Measurements from ENCODE around the gene CNTNAP2. TPM values are rescaled to one million over a fixed set of nuclear protein-coding genes. Genes with fewer than 3 reads are reported as not detected.

CNTNAP2 gene
- total RNA-seq, 1 experiment from 2014 or later, result 64.5 TPM

DNA sequence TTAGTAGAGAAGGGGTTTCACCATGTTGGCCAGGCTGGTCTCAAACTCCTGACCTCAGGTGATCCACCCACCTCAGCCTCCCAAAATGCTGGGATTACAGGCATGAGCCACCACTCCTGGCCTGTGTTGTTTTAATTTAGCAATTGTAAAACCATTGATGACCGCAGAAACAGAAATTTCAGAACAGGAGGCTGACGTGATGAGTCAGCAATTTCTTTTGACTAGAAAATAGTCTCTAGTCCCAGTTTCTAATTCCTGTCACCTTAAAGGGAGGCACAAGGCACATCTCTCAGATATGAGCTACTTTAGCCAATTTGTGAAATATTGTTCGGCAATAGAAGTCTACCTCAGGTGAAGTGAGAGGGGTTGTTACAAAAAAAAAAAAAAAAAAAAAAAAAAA, 2033.1 kb downstream of the CNTNAP2 start:
- Mint-ChIP-seq H3K27me3 (ENCODE audit: low read depth) (peaks cover 4% of the 10 kb centered on the region; the same call in 1 of the 2 replicates), H3K4me1 (peaks cover 0 to 4% of the 10 kb centered on the region in 2 experiments; a peak in 1 of 4 replicates), H3K4me3 (no peak overlapping the region), H3K27ac (no peak overlapping the region), H3K36me3 (ENCODE audit: insufficient read depth in 1 of 3, low read depth in 3 of 3) (peaks cover 0 to 9% (median 6%) of the 10 kb centered on the region in 3 experiments; a peak in 2 of 7 replicates), H3K9me3 (peaks cover 10 to 15% of the 10 kb centered on the region in 2 experiments; a peak in 4 of 5 replicates)
- H4K91ac ChIP-seq (ENCODE audit: insufficient read length, low read depth, low read length), result no peak overlapping the region
- no peak overlapping the region for H2AK5ac ChIP-seq (ENCODE audit: insufficient read length, low read length)
- H4K8ac ChIP-seq (replicated peaks; ENCODE audit: insufficient read length, low read depth, low read length), result no peak overlapping the region
- H2BK120ac ChIP-seq (ENCODE audit: low read depth, low read length, poor library complexity, severe bottlenecking), result no peak overlapping the region
- no peak overlapping the region for H3K4ac ChIP-seq (ENCODE audit: low read depth, low read length)
- no CpG with 5 or more reads among the region's 3 CpGs for WGBS (ENCODE audit: extremely low coverage, insufficient read length, low lambda C conversion rate)
- no peaks in the 10 kb centered on the region for H3K27me3 ChIP-seq (ENCODE audit: insufficient read depth, low read length)
- no peak overlapping the region for H3T11ph ChIP-seq (ENCODE audit: low read length)
- TF ChIP-seq, protein P1, sequence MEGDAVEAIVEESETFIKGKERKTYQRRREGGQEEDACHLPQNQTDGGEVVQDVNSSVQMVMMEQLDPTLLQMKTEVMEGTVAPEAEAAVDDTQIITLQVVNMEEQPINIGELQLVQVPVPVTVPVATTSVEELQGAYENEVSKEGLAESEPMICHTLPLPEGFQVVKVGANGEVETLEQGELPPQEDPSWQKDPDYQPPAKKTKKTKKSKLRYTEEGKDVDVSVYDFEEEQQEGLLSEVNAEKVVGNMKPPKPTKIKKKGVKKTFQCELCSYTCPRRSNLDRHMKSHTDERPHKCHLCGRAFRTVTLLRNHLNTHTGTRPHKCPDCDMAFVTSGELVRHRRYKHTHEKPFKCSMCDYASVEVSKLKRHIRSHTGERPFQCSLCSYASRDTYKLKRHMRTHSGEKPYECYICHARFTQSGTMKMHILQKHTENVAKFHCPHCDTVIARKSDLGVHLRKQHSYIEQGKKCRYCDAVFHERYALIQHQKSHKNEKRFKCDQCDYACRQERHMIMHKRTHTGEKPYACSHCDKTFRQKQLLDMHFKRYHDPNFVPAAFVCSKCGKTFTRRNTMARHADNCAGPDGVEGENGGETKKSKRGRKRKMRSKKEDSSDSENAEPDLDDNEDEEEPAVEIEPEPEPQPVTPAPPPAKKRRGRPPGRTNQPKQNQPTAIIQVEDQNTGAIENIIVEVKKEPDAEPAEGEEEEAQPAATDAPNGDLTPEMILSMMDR (conservative IDR thresholded peaks at IDR 0.05), result no peak
- no peaks in the 10 kb centered on the region for H3K4me1 ChIP-seq (ENCODE audit: insufficient read depth, low read length)
- H3K9me3 ChIP-seq (ENCODE audit: control insufficient read depth, low read depth, low read length), result no peaks in the 10 kb centered on the region
- H3K56ac ChIP-seq (ENCODE audit: insufficient read length, low read depth, low read length), result no peak overlapping the region
- no peaks in the 10 kb centered on the region for H3K79me1 ChIP-seq (ENCODE audit: insufficient read depth, low read depth, low read length, poor library complexity, severe bottlenecking)
- no peak overlapping the region for H3K9ac ChIP-seq (ENCODE audit: extremely low read depth, insufficient read length, low read length)
- no peak overlapping the region for H2AFZ ChIP-seq (ENCODE audit: low read length)
- no peak overlapping the region for H3K14ac ChIP-seq (ENCODE audit: insufficient read depth, low read length)
- H2BK5ac ChIP-seq (ENCODE audit: insufficient read length, low read length), result no peak overlapping the region
- H4K5ac ChIP-seq (ENCODE audit: insufficient read length, low read depth, low read length), result no peak overlapping the region
- no peak overlapping the region for H2BK12ac ChIP-seq (ENCODE audit: insufficient read length, low read depth, low read length)
- no peak overlapping the region for H3K18ac ChIP-seq (ENCODE audit: insufficient read length, low read depth, low read length)
- H2BK20ac ChIP-seq (ENCODE audit: low read depth, low read length, poor library complexity, severe bottlenecking), result no peak overlapping the region
- no peak overlapping the region for H3K4me2 ChIP-seq (ENCODE audit: insufficient read depth, insufficient read length, low read length)
- no peak for DNase-seq
- no peaks in the 10 kb centered on the region for H3K23me2 ChIP-seq (ENCODE audit: insufficient read length, low read depth, low read length, poor library complexity, severe bottlenecking)
- no peak overlapping the region for H3K23ac ChIP-seq (ENCODE audit: insufficient read length, low read depth, low read length)
- no peak overlapping the region for H2BK15ac ChIP-seq (ENCODE audit: low read depth, low read length)
- no peak overlapping the region for H3K27ac ChIP-seq (ENCODE audit: insufficient read length, low read depth, low read length)
- no peaks in the 10 kb centered on the region for H4K20me1 ChIP-seq (ENCODE audit: control insufficient read depth, insufficient read depth, insufficient read length)
- no peaks in the 10 kb centered on the region for H3K79me2 ChIP-seq (ENCODE audit: insufficient read depth, low read length)
